ENCODE results near the gene CD82. TPM values are rescaled to one million over a fixed set of nuclear protein-coding genes. Genes with fewer than 3 reads are reported as not detected.

CD82 gene
- total RNA-seq, 1 experiment from 2014 or later = 4.5 TPM

DNA sequence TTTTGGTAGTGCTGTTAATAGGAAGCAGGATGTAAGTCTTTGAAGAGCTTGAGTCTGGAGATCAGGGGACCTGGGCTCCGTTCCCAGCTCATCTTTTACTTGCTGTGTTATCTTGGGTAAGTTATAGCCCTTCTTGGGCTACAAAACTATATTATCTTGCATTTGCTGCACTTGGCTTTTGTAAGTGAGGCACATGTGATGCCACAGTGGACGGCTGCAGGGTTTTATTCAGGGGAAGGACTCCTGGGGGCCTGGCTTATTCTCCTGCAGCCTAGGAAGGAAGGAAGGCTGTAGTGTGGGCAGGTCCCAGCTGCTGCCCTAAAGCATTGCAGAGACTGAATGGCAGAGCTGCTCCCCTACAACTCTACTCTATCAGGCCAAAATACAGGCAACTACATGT, 6.4 kb downstream of the CD82 start:
- no peak overlapping the region for H2BK12ac ChIP-seq (ENCODE audit: insufficient read length, low read depth, low read length)
- H3K4ac ChIP-seq (ENCODE audit: low read depth, low read length) = no peak overlapping the region
- no peaks in the 10 kb centered on the region for H3K79me2 ChIP-seq (ENCODE audit: insufficient read depth, low read length)
- H3K27ac Mint-ChIP-seq = no peak overlapping the region
- no peak overlapping the region for H2AFZ ChIP-seq (ENCODE audit: low read length)
- no peak overlapping the region for H4K5ac ChIP-seq (ENCODE audit: insufficient read length, low read depth, low read length)
- no peaks in the 10 kb centered on the region for H3K27me3 ChIP-seq (ENCODE audit: insufficient read depth, low read length)
- no peaks in the 10 kb centered on the region; a peak in 1 of 5 replicates for H3K9me3 Mint-ChIP-seq
- no peak overlapping the region for H3K23ac ChIP-seq (ENCODE audit: insufficient read length, low read depth, low read length)
- H3K56ac ChIP-seq (ENCODE audit: insufficient read length, low read depth, low read length) = no peak overlapping the region
- no peak overlapping the region for H3T11ph ChIP-seq (ENCODE audit: low read length)
- H3K18ac ChIP-seq (ENCODE audit: insufficient read length, low read depth, low read length) = no peak overlapping the region
- no peaks in the 10 kb centered on the region for H3K23me2 ChIP-seq (ENCODE audit: insufficient read length, low read depth, low read length, poor library complexity, severe bottlenecking)
- H3K4me1 Mint-ChIP-seq = peaks cover 27 to 29% of the 10 kb centered on the region in 2 experiments
- H2BK15ac ChIP-seq (ENCODE audit: low read depth, low read length) = no peak overlapping the region
- no peak overlapping the region for H2BK120ac ChIP-seq (ENCODE audit: low read depth, low read length, poor library complexity, severe bottlenecking)
- H4K91ac ChIP-seq (ENCODE audit: insufficient read length, low read depth, low read length) = no peak overlapping the region
- no peak overlapping the region for H3K27ac ChIP-seq (ENCODE audit: insufficient read length, low read depth, low read length)
- H3K27me3 Mint-ChIP-seq (ENCODE audit: low read depth) = peaks cover 25% of the 10 kb centered on the region
- no peaks in the 10 kb centered on the region; a peak in 1 of 7 replicates for H3K36me3 Mint-ChIP-seq (ENCODE audit: insufficient read depth in 1 of 3, low read depth in 3 of 3)
- H3K14ac ChIP-seq (ENCODE audit: insufficient read depth, low read length) = no peak overlapping the region
- no peak overlapping the region for H3K9ac ChIP-seq (ENCODE audit: extremely low read depth, insufficient read length, low read length)
- no peak overlapping the region for H2BK20ac ChIP-seq (ENCODE audit: low read depth, low read length, poor library complexity, severe bottlenecking)
- WGBS (ENCODE audit: extremely low coverage, insufficient read length, low lambda C conversion rate) = no CpG with 5 or more reads among the region's 2 CpGs
- TF ChIP-seq, protein P1, sequence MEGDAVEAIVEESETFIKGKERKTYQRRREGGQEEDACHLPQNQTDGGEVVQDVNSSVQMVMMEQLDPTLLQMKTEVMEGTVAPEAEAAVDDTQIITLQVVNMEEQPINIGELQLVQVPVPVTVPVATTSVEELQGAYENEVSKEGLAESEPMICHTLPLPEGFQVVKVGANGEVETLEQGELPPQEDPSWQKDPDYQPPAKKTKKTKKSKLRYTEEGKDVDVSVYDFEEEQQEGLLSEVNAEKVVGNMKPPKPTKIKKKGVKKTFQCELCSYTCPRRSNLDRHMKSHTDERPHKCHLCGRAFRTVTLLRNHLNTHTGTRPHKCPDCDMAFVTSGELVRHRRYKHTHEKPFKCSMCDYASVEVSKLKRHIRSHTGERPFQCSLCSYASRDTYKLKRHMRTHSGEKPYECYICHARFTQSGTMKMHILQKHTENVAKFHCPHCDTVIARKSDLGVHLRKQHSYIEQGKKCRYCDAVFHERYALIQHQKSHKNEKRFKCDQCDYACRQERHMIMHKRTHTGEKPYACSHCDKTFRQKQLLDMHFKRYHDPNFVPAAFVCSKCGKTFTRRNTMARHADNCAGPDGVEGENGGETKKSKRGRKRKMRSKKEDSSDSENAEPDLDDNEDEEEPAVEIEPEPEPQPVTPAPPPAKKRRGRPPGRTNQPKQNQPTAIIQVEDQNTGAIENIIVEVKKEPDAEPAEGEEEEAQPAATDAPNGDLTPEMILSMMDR (conservative IDR thresholded peaks at IDR 0.05) = no peak
- no peaks in the 10 kb centered on the region for H3K79me1 ChIP-seq (ENCODE audit: insufficient read depth, low read depth, low read length, poor library complexity, severe bottlenecking)
- no peak overlapping the region for H3K4me2 ChIP-seq (ENCODE audit: insufficient read depth, insufficient read length, low read length)
- H2BK5ac ChIP-seq (ENCODE audit: insufficient read length, low read length) = no peak overlapping the region
- no peak overlapping the region for H2AK5ac ChIP-seq (ENCODE audit: insufficient read length, low read length)
- no peaks in the 10 kb centered on the region; the same call in 1 of the 2 replicates for H3K4me1 ChIP-seq (ENCODE audit: insufficient read depth, low read length)
- DNase-seq = no peak
- no peak overlapping the region for H3K4me3 Mint-ChIP-seq
- no peaks in the 10 kb centered on the region for H4K20me1 ChIP-seq (ENCODE audit: control insufficient read depth, insufficient read depth, insufficient read length)
- no peaks in the 10 kb centered on the region for H3K9me3 ChIP-seq (ENCODE audit: control insufficient read depth, low read depth, low read length)
- H4K8ac ChIP-seq (replicated peaks; ENCODE audit: insufficient read length, low read depth, low read length) = no peak overlapping the region
